B cell (primary cell): ENCODE measurements around the gene DNAJA2. TPM values are rescaled to one million over a fixed set of nuclear protein-coding genes. Genes with fewer than 3 reads are reported as not detected.

ENCODE experiments used
- ATAC-seq: fragments of 200-7000 bp; cut with Tn5 transposase; one replicate; pipeline ENCODE4 v1.10.0; 2021; ENCODE audit warnings: low read depth, mild to moderate bottlenecking, moderate number of reproducible peaks, moderate library complexity
- CTCF ChIA-PET: fragments of 350-600 bp; sonication (Branson Sonifier 250); formaldehyde crosslinking; loops from one replicate; lab custom pipeline; 2021; ENCODE audit warnings: antibody characterized with exemption, inconsistent platforms; lab: Charles Lee
- POLR2A ChIA-PET: fragments of 350-600 bp; sonication (Branson Sonifier 250); formaldehyde crosslinking; loops from one replicate; lab custom pipeline; 2021; ENCODE audit warnings: antibody characterized with exemption; lab: Charles Lee
- DNase-seq: peaks from one replicate; pipeline ENCODE4 v3.0.0; 2013
- H2AFZ ChIP-seq: 2 replicates; pipeline ENCODE4 v1.6.1; 2012; ENCODE audit warnings: mild to moderate bottlenecking, low read depth, low read length; ENCODE audit not compliant: insufficient read depth, poor library complexity, severe bottlenecking
- H3K27ac ChIP-seq, 2 donors: 1 replicate in 1 of 2; 2 replicates in 1 of 2; pipeline ENCODE4 v1.5.1; 2012 to 2013; ENCODE audit warnings: low read length in 2 of 2, mild to moderate bottlenecking in 2 of 2, moderate library complexity in 1 of 2
- H3K27me3 ChIP-seq, 4 experiments: fragments of 200-600 bp in 1 of 4; sonication (generic) in 1 of 4; replicated peaks in 1 of 4; 1 replicate in 2 of 4; 2 replicates in 2 of 4; pipeline versions ENCODE4 v1.6.1 to v1.7.0; 2013 to 2016; ENCODE audit warnings: low read length in 3 of 4, mild to moderate bottlenecking in 2 of 4, mixed read lengths in 1 of 4, moderate library complexity in 1 of 4; ENCODE audit not compliant: insufficient read depth in 4 of 4, control insufficient read depth in 3 of 4; ENCODE audit errors: control extremely low read depth in 1 of 4
- H3K36me3 ChIP-seq, 2 experiments: replicated peaks in 1 of 2; 1 replicate in 1 of 2; 2 replicates in 1 of 2; pipeline versions ENCODE4 v1.6.1 to v1.7.1; 2013; ENCODE audit warnings: low read length in 1 of 2; ENCODE audit not compliant: insufficient read depth in 2 of 2, control insufficient read depth in 1 of 2; ENCODE audit errors: control extremely low read depth in 1 of 2, extremely low read depth in 1 of 2
- H3K4me1 ChIP-seq, 2 donors: fragments of 200-600 bp in 1 of 2; sonication (generic) in 1 of 2; 1 replicate in 1 of 2; 2 replicates in 1 of 2; pipeline versions ENCODE4 v1.5.1 to v1.6.1; 2013 to 2017; ENCODE audit warnings: low read length in 2 of 2; ENCODE audit not compliant: control insufficient read depth in 2 of 2, insufficient read depth in 2 of 2
- H3K4me2 ChIP-seq: replicated peaks from 2 replicates; pipeline ENCODE3; 2012; ENCODE audit warnings: mild to moderate bottlenecking, low read depth, low read length; ENCODE audit not compliant: poor library complexity, severe bottlenecking
- H3K4me3 ChIP-seq, 5 experiments: fragments of 200-600 bp in 1 of 5; sonication (generic) in 1 of 5; 1 replicate in 3 of 5; 2 replicates in 2 of 5; pipeline versions ENCODE4 v1.5.1 to v1.7.0; 2011 to 2016; ENCODE audit warnings: low read length in 4 of 5, mild to moderate bottlenecking in 4 of 5, low read depth in 2 of 5, control low read depth in 1 of 5, moderate library complexity in 1 of 5; ENCODE audit not compliant: insufficient read depth in 1 of 5; ENCODE audit errors: control extremely low read depth in 1 of 5, extremely low read depth in 1 of 5
- H3K79me2 ChIP-seq: fragments of 200-600 bp; sonication (generic); one replicate; pipeline ENCODE4 v1.6.0; 2016; ENCODE audit warnings: low read length; ENCODE audit not compliant: control insufficient read depth, insufficient read depth
- H3K9ac ChIP-seq: fragments of 200-600 bp; sonication (generic); 2 replicates; pipeline ENCODE4 v1.6.1; 2017; ENCODE audit warnings: mild to moderate bottlenecking, low read length, moderate library complexity
- H3K9me3 ChIP-seq, 3 donors: one replicate each; pipeline versions ENCODE4 v1.6.1 to v1.7.1; 2013; ENCODE audit warnings: low read length in 2 of 3; ENCODE audit not compliant: control insufficient read depth in 2 of 3, insufficient read depth in 1 of 3; ENCODE audit errors: control extremely low read depth in 1 of 3
- H4K20me1 ChIP-seq: 2 replicates; pipeline ENCODE4 v1.6.0; 2012; ENCODE audit warnings: mild to moderate bottlenecking, low read length; ENCODE audit not compliant: insufficient read depth, control insufficient read depth, poor library complexity, severe bottlenecking
- H3K27ac Mint-ChIP-seq: one replicate; pipeline ENCODE4 v1.8.0; 2021; ENCODE audit warnings: mixed read lengths
- H3K27me3 Mint-ChIP-seq: one replicate; pipeline ENCODE4 v1.8.0; 2021; ENCODE audit warnings: mixed read lengths
- H3K4me1 Mint-ChIP-seq: one replicate; pipeline ENCODE4 v1.8.0; 2021; ENCODE audit warnings: mixed read lengths
- H3K4me3 Mint-ChIP-seq: one replicate; pipeline ENCODE4 v1.8.0; 2021; ENCODE audit warnings: mixed read lengths
- H3K9me3 Mint-ChIP-seq: one replicate; pipeline ENCODE4 v1.8.0; 2022; ENCODE audit warnings: mixed read lengths; ENCODE audit not compliant: insufficient read depth
- EZH2 ChIP-seq: IDR thresholded peaks from 2 replicates; pipeline ENCODE4 v1.6.1; 2012; ENCODE audit warnings: borderline replicate concordance, low read depth, mild to moderate bottlenecking, moderate library complexity, low read length; ENCODE audit not compliant: insufficient read depth, poor library complexity, severe bottlenecking
- WGBS: methylation state at CpG from one replicate; pipeline ENCODE4 v1.1.5; 2013; ENCODE audit warnings: missing lambda C conversion rate; ENCODE audit not compliant: insufficient coverage; 5-methylcytosine and 5-hydroxymethylcytosine counted together
- intact Hi-C: fragments of 100-400 bp; cut with micrococcal nuclease; formaldehyde crosslinking; loops from one replicate; pipeline ENCODE4 v1.10.0; 2022
- polyA plus RNA-seq: library from polyadenylated mRNA; depleted of rRNA; stranded (reverse); fragments of >200 nt; gene quantifications from 2 replicates; pipeline ENCODE4 v1.2.3, GENCODE V29; 2012
- total RNA-seq, 2 donors: library from RNA; stranded (reverse); fragments of 120-200 nt in 1 of 2; gene quantifications; 1 replicate in 1 of 2; 2 replicates in 1 of 2; pipeline versions ENCODE4 v1.2.3 to v1.2.4, GENCODE V29; 2013 to 2022
- TF ChIP-seq, protein P1 (sequence below): fragments of 200-600 bp; IDR thresholded peaks from one replicate; pipeline ENCODE4 v1.8.0; 2022; ENCODE audit warnings: antibody characterized with exemption, mild to moderate bottlenecking

The DNAJA2 gene
- total and polyA plus RNA-seq, 2 donors (not counting 1 experiment from before 2014, with no cell fraction given): 8.8 to 57.0 TPM

DNA sequence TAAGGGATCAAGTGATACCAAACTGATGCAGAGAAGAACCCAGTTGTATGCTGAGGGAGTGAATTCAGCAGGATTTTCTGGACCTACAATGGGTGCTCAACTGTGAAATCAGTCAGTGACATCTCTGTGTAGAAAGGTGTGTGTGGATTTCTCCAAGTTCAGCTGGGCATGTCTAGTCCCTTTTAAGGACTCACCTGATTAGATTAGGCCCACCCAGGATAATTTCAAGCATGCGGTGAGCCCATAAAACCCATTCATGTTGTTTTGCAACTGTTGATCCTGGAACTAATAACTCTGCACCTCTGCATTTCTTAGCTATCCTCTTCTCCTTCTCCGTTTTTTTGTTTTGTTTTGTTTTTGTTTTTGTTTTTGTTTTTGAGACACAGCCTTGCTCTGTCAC lies 35.1 kb upstream of the DNAJA2 start:
- no peak for DNase-seq
- TF ChIP-seq EZH2: no peak
- TF ChIP-seq, protein P1, sequence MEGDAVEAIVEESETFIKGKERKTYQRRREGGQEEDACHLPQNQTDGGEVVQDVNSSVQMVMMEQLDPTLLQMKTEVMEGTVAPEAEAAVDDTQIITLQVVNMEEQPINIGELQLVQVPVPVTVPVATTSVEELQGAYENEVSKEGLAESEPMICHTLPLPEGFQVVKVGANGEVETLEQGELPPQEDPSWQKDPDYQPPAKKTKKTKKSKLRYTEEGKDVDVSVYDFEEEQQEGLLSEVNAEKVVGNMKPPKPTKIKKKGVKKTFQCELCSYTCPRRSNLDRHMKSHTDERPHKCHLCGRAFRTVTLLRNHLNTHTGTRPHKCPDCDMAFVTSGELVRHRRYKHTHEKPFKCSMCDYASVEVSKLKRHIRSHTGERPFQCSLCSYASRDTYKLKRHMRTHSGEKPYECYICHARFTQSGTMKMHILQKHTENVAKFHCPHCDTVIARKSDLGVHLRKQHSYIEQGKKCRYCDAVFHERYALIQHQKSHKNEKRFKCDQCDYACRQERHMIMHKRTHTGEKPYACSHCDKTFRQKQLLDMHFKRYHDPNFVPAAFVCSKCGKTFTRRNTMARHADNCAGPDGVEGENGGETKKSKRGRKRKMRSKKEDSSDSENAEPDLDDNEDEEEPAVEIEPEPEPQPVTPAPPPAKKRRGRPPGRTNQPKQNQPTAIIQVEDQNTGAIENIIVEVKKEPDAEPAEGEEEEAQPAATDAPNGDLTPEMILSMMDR: no peak
- POLR2A ChIA-PET: interaction anchor here (0.6 kb wide), 1 partner anchor 438 kb away, joined by 3 read pairs; no protein-coding TSS in a partner anchor
- no peak overlapping the region for H3K27ac ChIP-seq
- intact Hi-C loops: no loop called here
- Mint-ChIP-seq H3K27ac (no peak overlapping the region), H3K9me3 (no peaks in the 10 kb centered on the region), H3K4me3 (no peak overlapping the region), H3K4me1 (no peaks in the 10 kb centered on the region), H3K27me3 (no peaks in the 10 kb centered on the region)
- H3K9ac ChIP-seq: no peak overlapping the region
- H4K20me1 ChIP-seq: no peaks in the 10 kb centered on the region
- peaks cover 0 to 4% (median 3%) of the 10 kb centered on the region in 3 donors for H3K9me3 ChIP-seq
- H3K4me2 ChIP-seq: no peak overlapping the region
- 100% methylated on average over 1 of the region's 2 CpGs for WGBS
- no peaks in the 10 kb centered on the region for H3K36me3 ChIP-seq
- CTCF ChIA-PET: no interaction called here
- peak overlapping the region; percentile 21 for H2AFZ ChIP-seq
- ATAC-seq: no peak
- H3K4me3 ChIP-seq: no peak overlapping the region
- no peaks in the 10 kb centered on the region for H3K27me3 ChIP-seq
- H3K4me1 ChIP-seq: no peaks in the 10 kb centered on the region
- no peaks in the 10 kb centered on the region for H3K79me2 ChIP-seq

DNA sequence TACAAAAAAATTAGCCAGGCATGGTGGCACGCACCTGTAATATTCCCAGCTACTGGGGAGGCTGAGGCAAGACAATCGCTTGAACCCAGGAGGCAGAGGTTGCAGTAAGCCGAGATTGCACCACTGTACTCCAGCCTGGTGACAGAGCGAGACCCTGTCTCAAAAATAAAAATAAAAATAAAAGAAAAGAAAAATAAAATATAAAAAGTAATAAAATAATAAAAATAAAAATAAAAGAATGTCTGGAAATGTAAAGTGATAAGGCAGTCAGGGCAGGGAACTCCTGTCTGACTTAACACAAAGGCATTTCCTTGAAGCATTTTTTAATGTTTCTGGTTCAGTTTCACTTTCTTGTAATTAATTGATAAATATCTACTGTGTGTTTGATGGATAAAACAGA lies 34.7 kb upstream of the DNAJA2 start:
- H3K79me2 ChIP-seq: no peaks in the 10 kb centered on the region
- Mint-ChIP-seq H3K9me3 (no peaks in the 10 kb centered on the region), H3K4me3 (no peak overlapping the region), H3K4me1 (no peaks in the 10 kb centered on the region), H3K27ac (no peak overlapping the region), H3K27me3 (no peaks in the 10 kb centered on the region)
- H3K9ac ChIP-seq: no peak overlapping the region
- no peaks in the 10 kb centered on the region for H3K4me1 ChIP-seq
- H4K20me1 ChIP-seq: no peaks in the 10 kb centered on the region
- TF ChIP-seq, protein P1: no peak
- TF ChIP-seq EZH2: no peak
- no peak overlapping the region for H2AFZ ChIP-seq
- 100% methylated on average over 3 of the region's 4 CpGs for WGBS
- POLR2A ChIA-PET: no interaction called here
- DNase-seq: no peak
- no peak overlapping the region for H3K4me2 ChIP-seq
- CTCF ChIA-PET: no interaction called here
- intact Hi-C loops: no loop called here
- no peak for ATAC-seq
- H3K27me3 ChIP-seq: no peaks in the 10 kb centered on the region
- H3K4me3 ChIP-seq: no peak overlapping the region
- H3K36me3 ChIP-seq: no peaks in the 10 kb centered on the region
- peaks cover 0 to 4% (median 3%) of the 10 kb centered on the region in 3 donors for H3K9me3 ChIP-seq
- H3K27ac ChIP-seq: no peak overlapping the region
